Liver (tissue), 3 donors: ENCODE data around the gene EBF4.

Source experiments
- CTCF ChIP-seq: fragments of 150-350 bp; IDR thresholded peaks from 2 replicates; pipeline ENCODE4 v1.5.1; 2017; ENCODE audit warnings: improper control_type of control experiment, low read depth, low read length; ENCODE audit not compliant: missing input control
- GABPA ChIP-seq, 2 donors: IDR thresholded peaks in 1 of 2; conservative IDR thresholded peaks in 1 of 2; 2 replicates each; pipeline ENCODE4 v1.6.1; 2016; ENCODE audit warnings: antibody characterized with exemption in 2 of 2, mild to moderate bottlenecking in 1 of 2, moderate library complexity in 1 of 2
- MAX ChIP-seq: IDR thresholded peaks from 2 replicates; pipeline ENCODE4 v1.6.1; 2016; ENCODE audit warnings: antibody characterized with exemption
- REST ChIP-seq: IDR thresholded peaks from 2 replicates; pipeline ENCODE4 v1.6.1; 2016; ENCODE audit warnings: antibody characterized with exemption, mild to moderate bottlenecking
- RXRA ChIP-seq, 2 donors: IDR thresholded peaks; 2 replicates each; pipeline ENCODE4 v1.6.1; 2017 to 2018; ENCODE audit warnings: antibody characterized with exemption in 2 of 2, mild to moderate bottlenecking in 1 of 2
- TAF1 ChIP-seq: conservative IDR thresholded peaks from 2 replicates; pipeline ENCODE4 v1.6.1; 2016; ENCODE audit warnings: antibody characterized with exemption, mild to moderate bottlenecking
- YY1 ChIP-seq: IDR thresholded peaks from 2 replicates; pipeline ENCODE4 v1.6.1; 2016; ENCODE audit warnings: antibody characterized with exemption, mild to moderate bottlenecking
- ZBTB33 ChIP-seq: IDR thresholded peaks from 2 replicates; pipeline ENCODE4 v1.6.1; 2016; ENCODE audit warnings: antibody characterized with exemption
- donor health status: healthy.
- donor health status: healthy.

- TF ChIP-seq CTCF (no peak), RXRA (IDR thresholded peaks at IDR 0.05) (no peak), GABPA (IDR thresholded peaks at IDR 0.05 in 1 of 2, conservative IDR thresholded peaks at IDR 0.05 in 1 of 2) (no peak), TAF1 (no peak), MAX (no peak), YY1 (no peak), REST (no peak), ZBTB33 (no peak)
These were observed 49.3 kb downstream of the EBF4 start for GRCh38 chr20:2741881-2742280.
